ENCODE data around the gene PRKAR1A.

PRKAR1A gene

DNA sequence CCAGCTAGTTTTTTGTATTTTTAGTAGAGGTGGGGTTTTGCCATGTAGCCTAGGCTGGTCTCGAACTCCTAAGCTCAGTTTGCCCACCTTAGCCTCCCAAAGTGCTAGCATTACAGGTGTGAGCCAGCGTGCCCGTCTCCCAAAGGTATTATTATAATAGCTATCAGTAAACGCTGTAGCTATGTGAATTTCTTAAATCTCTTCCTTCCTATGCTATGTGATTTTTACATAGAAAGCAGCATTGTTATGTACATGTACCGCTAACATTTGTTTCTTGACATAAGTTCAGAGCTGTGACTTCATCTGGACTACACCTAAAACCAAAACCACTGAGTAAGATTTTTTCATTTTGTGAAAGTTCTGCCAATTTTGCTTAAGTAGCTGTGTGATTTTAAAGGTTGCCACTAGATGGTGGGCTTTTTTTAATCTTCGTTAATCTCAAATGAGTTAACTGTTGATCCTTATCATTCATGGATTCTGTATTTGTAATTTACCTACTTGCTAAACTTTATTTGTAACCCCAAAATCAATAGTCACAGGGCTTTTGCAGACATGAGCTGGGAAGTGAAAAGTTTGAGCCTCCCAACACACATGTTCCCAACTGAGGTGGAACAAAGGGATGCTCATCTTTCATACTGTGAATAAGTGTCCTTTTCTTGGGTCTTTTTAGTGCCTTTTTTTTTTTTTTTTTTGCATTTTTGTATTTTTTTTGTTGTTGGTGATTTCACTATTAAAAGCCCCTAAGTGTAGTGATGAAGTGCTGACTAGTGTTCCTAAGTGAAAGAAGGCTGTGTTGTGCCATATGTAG lies 21.9 kb downstream of the PRKAR1A start:
- TF ChIP-seq EZH2 (optimal IDR thresholded peaks at IDR 0.05; ENCODE audit: low read depth, low read length), result no peak
- TF ChIP-seq, protein P1, sequence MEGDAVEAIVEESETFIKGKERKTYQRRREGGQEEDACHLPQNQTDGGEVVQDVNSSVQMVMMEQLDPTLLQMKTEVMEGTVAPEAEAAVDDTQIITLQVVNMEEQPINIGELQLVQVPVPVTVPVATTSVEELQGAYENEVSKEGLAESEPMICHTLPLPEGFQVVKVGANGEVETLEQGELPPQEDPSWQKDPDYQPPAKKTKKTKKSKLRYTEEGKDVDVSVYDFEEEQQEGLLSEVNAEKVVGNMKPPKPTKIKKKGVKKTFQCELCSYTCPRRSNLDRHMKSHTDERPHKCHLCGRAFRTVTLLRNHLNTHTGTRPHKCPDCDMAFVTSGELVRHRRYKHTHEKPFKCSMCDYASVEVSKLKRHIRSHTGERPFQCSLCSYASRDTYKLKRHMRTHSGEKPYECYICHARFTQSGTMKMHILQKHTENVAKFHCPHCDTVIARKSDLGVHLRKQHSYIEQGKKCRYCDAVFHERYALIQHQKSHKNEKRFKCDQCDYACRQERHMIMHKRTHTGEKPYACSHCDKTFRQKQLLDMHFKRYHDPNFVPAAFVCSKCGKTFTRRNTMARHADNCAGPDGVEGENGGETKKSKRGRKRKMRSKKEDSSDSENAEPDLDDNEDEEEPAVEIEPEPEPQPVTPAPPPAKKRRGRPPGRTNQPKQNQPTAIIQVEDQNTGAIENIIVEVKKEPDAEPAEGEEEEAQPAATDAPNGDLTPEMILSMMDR (IDR thresholded peaks at IDR 0.05; ENCODE audit: low read length), result peak; percentile 61
- no peak for TF ChIP-seq EZH2phosphoT487 (IDR thresholded peaks at IDR 0.05; ENCODE audit: low read length)
- Histone ChIP-seq H3K9me2 (replicated peaks; ENCODE audit: insufficient read depth, low read length) (no peaks in the 10 kb centered on the region), H3K36me3 (replicated peaks; ENCODE audit: insufficient read depth, low read length) (peaks cover 4% of the 10 kb centered on the region; the same call in 1 of the 2 replicates), H4K20me1 (ENCODE audit: insufficient read depth, low read length) (no peaks in the 10 kb centered on the region), H3F3A (ENCODE audit: insufficient read depth, low read length) (no peaks in the 10 kb centered on the region; the same call in 1 of the 2 replicates), H2AFZ (ENCODE audit: low read length) (no peak overlapping the region), H3K79me2 (ENCODE audit: low read length) (no peaks in the 10 kb centered on the region), H3K4me3 (ENCODE audit: low read length) (no peak overlapping the region), H3K4me2 (ENCODE audit: low read depth, low read length) (no peak overlapping the region), H3K9ac (ENCODE audit: low read length) (no peak overlapping the region), H3K4me1 (ENCODE audit: low read length) (no peaks in the 10 kb centered on the region), H3K9me3 (replicated peaks; ENCODE audit: insufficient read depth, low read length) (no peaks in the 10 kb centered on the region), H3K27ac (ENCODE audit: low read length) (no peak overlapping the region), H3K27me3 (replicated peaks; ENCODE audit: insufficient read depth, low read length) (no peaks in the 10 kb centered on the region)
- DNase-seq, result peak; percentile 76

DNA sequence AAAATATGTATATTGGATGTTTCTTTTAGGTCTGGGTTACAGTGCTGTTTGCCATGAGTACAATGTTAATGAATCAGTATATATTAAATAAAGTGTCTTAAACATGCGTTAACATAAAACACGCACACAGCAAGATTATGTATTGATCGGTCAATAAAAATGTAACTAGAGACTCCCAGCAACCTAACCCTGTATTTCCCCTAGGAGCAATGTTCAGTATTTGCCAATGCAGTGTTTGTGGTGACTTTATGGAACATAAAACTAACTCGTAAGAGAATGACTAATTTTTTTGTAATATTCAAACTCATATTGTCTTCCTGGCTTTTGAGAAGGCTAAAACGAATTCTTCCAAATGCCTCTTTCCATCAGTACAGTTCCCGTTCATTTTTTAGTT lies 22.5 kb downstream of the PRKAR1A start:
- TF ChIP-seq, protein P1 (IDR thresholded peaks at IDR 0.05; ENCODE audit: low read length), result no peak
- TF ChIP-seq EZH2phosphoT487 (IDR thresholded peaks at IDR 0.05; ENCODE audit: low read length), result no peak
- TF ChIP-seq EZH2 (optimal IDR thresholded peaks at IDR 0.05; ENCODE audit: low read depth, low read length), result no peak
- Histone ChIP-seq H3K4me1 (ENCODE audit: low read length) (no peaks in the 10 kb centered on the region), H4K20me1 (ENCODE audit: insufficient read depth, low read length) (no peaks in the 10 kb centered on the region), H3K27ac (ENCODE audit: low read length) (no peak overlapping the region), H3K79me2 (ENCODE audit: low read length) (no peaks in the 10 kb centered on the region), H3K27me3 (replicated peaks; ENCODE audit: insufficient read depth, low read length) (no peaks in the 10 kb centered on the region), H3K9me2 (replicated peaks; ENCODE audit: insufficient read depth, low read length) (no peaks in the 10 kb centered on the region), H3K36me3 (replicated peaks; ENCODE audit: insufficient read depth, low read length) (peaks cover 4% of the 10 kb centered on the region; the same call in 1 of the 2 replicates), H3K9me3 (replicated peaks; ENCODE audit: insufficient read depth, low read length) (no peaks in the 10 kb centered on the region), H3K4me3 (ENCODE audit: low read length) (no peak overlapping the region), H2AFZ (ENCODE audit: low read length) (no peak overlapping the region), H3F3A (ENCODE audit: insufficient read depth, low read length) (no peaks in the 10 kb centered on the region; the same call in 1 of the 2 replicates), H3K9ac (ENCODE audit: low read length) (no peak overlapping the region), H3K4me2 (ENCODE audit: low read depth, low read length) (no peak overlapping the region)
- DNase-seq, result no peak

GRCh38 chr17:68535922-68536321 lies 23.7 kb downstream of the PRKAR1A start:
- no peaks in the 10 kb centered on the region; the same call in 1 of the 2 replicates for H3K36me3 ChIP-seq (replicated peaks; ENCODE audit: insufficient read depth, low read length)
- H2AFZ ChIP-seq (ENCODE audit: low read length), result no peak overlapping the region
- H3K79me2 ChIP-seq (ENCODE audit: low read length), result no peaks in the 10 kb centered on the region
- H3K4me2 ChIP-seq (ENCODE audit: low read depth, low read length), result no peak overlapping the region
- no peaks in the 10 kb centered on the region; the same call in 1 of the 2 replicates for H3F3A ChIP-seq (ENCODE audit: insufficient read depth, low read length)
- no peaks in the 10 kb centered on the region for H3K27me3 ChIP-seq (replicated peaks; ENCODE audit: insufficient read depth, low read length)
- no peaks in the 10 kb centered on the region for H3K4me1 ChIP-seq (ENCODE audit: low read length)
- no peak overlapping the region for H3K27ac ChIP-seq (ENCODE audit: low read length)
- no peaks in the 10 kb centered on the region for H3K9me2 ChIP-seq (replicated peaks; ENCODE audit: insufficient read depth, low read length)
- H3K9me3 ChIP-seq (replicated peaks; ENCODE audit: insufficient read depth, low read length), result no peaks in the 10 kb centered on the region
- TF ChIP-seq, protein P1 (IDR thresholded peaks at IDR 0.05; ENCODE audit: low read length), result no peak
- no peak for TF ChIP-seq EZH2phosphoT487 (IDR thresholded peaks at IDR 0.05; ENCODE audit: low read length)
- no peak for TF ChIP-seq EZH2 (optimal IDR thresholded peaks at IDR 0.05; ENCODE audit: low read depth, low read length)
- no peak overlapping the region for H3K9ac ChIP-seq (ENCODE audit: low read length)
- no peak for DNase-seq
- H4K20me1 ChIP-seq (ENCODE audit: insufficient read depth, low read length), result no peaks in the 10 kb centered on the region
- no peak overlapping the region for H3K4me3 ChIP-seq (ENCODE audit: low read length)

All from MM.1S (cell line).